Astrocyte (in vitro differentiated cells and primary cell): ENCODE results near the gene PLAC8.

Experiments used
- EZH2 ChIP-seq: IDR thresholded peaks from 2 replicates; pipeline ENCODE4 v1.6.1; 2012; ENCODE audit warnings: mild to moderate bottlenecking, low read length, inconsistent platforms; ENCODE audit not compliant: insufficient read depth
- TF ChIP-seq, protein P1 (sequence below): IDR thresholded peaks from 2 replicates; pipeline ENCODE4 v1.5.1; 2011; ENCODE audit warnings: low read depth, mild to moderate bottlenecking, inconsistent platforms, low read length, moderate library complexity; ENCODE audit not compliant: insufficient read depth

DNA sequence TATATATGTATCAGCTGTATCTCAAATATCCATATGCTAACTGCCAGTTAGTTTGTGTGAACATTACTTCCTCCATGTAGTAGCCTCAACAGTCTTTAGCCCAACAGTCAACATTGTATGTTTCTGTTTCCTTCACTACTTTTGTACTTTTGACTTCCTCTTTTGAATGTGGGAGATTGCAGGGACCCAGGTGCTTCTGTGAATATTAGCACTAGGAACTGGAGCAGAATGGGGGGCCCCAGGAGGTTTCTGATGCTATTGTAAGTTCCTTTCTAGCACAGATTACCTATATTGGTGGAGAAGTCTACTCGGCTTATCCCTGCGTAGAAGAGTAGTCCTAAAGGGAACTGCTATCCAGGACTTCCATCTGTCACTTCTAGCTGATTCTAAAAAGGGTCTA is 2.3 kb downstream of the PLAC8 start:
- TF ChIP-seq, protein P1, sequence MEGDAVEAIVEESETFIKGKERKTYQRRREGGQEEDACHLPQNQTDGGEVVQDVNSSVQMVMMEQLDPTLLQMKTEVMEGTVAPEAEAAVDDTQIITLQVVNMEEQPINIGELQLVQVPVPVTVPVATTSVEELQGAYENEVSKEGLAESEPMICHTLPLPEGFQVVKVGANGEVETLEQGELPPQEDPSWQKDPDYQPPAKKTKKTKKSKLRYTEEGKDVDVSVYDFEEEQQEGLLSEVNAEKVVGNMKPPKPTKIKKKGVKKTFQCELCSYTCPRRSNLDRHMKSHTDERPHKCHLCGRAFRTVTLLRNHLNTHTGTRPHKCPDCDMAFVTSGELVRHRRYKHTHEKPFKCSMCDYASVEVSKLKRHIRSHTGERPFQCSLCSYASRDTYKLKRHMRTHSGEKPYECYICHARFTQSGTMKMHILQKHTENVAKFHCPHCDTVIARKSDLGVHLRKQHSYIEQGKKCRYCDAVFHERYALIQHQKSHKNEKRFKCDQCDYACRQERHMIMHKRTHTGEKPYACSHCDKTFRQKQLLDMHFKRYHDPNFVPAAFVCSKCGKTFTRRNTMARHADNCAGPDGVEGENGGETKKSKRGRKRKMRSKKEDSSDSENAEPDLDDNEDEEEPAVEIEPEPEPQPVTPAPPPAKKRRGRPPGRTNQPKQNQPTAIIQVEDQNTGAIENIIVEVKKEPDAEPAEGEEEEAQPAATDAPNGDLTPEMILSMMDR, result no peak
- TF ChIP-seq EZH2, result no peak
